ENCODE results near the gene UMODL1. TPM values are rescaled to one million over a fixed set of nuclear protein-coding genes. Genes with fewer than 3 reads are reported as not detected.

Gene UMODL1
- total RNA-seq, 1 donor, result not detected

GRCh38 chr21:42132183-42132582, 61.1 kb downstream of the UMODL1 start:
- TF ChIP-seq CTCF (IDR thresholded peaks at IDR 0.05; ENCODE audit: insufficient read depth, low read length), result no peak
- no peak overlapping the region for H3K4me3 ChIP-seq (ENCODE audit: low read depth, low read length)
- no peak for DNase-seq (ENCODE audit: low read depth)

- no peak overlapping the region for H3K4me3 ChIP-seq (ENCODE audit: low read depth, low read length)
- DNase-seq (ENCODE audit: low read depth), result no peak
- no peak for TF ChIP-seq CTCF (IDR thresholded peaks at IDR 0.05; ENCODE audit: insufficient read depth, low read length)
Measured at GRCh38 chr21:42133131-42133530, 62.0 kb downstream of the UMODL1 start.

- TF ChIP-seq CTCF (IDR thresholded peaks at IDR 0.05; ENCODE audit: insufficient read depth, low read length), result no peak
- no peak overlapping the region for H3K4me3 ChIP-seq (ENCODE audit: low read depth, low read length)
- no peak for DNase-seq (ENCODE audit: low read depth)
Measured at GRCh38 chr21:42135386-42136052, 64.4 kb downstream of the UMODL1 start.

- no peak for DNase-seq (ENCODE audit: low read depth)
Measured at GRCh38 chr21:42137191-42137904, 66.2 kb downstream of the UMODL1 start.

GRCh38 chr21:42140196-42140934, 69.2 kb downstream of the UMODL1 start:
- no peak for TF ChIP-seq CTCF (IDR thresholded peaks at IDR 0.05; ENCODE audit: insufficient read depth, low read length)
- no peak overlapping the region for H3K4me3 ChIP-seq (ENCODE audit: low read depth, low read length)
- no peak for DNase-seq (ENCODE audit: low read depth)

More at GRCh38 chr21:42137191-42137904, 66.2 kb downstream of the UMODL1 start:
- no peak overlapping the region for H3K4me3 ChIP-seq (ENCODE audit: low read depth, low read length)
- TF ChIP-seq CTCF (IDR thresholded peaks at IDR 0.05; ENCODE audit: insufficient read depth, low read length), result no peak

GRCh38 chr21:42141643-42142042, 70.5 kb downstream of the UMODL1 start:
- no peak overlapping the region for H3K4me3 ChIP-seq (ENCODE audit: low read depth, low read length)
- no peak for TF ChIP-seq CTCF (IDR thresholded peaks at IDR 0.05; ENCODE audit: insufficient read depth, low read length)
- DNase-seq (ENCODE audit: low read depth), result no peak
